Activated CD8-positive, alpha-beta T cell treated with anti-CD3 and anti-CD28 coated beads for 36 hours (primary cell): ENCODE data around the gene ITGB5. TPM values are rescaled to one million over a fixed set of nuclear protein-coding genes. Genes with fewer than 3 reads are reported as not detected.

Source experiments
- ATAC-seq: fragments of 200-7000 bp; cut with Tn5 transposase; one replicate; pipeline ENCODE4 v1.10.0; 2021; ENCODE audit warnings: mild to moderate bottlenecking, moderate library complexity
- CTCF ChIA-PET: fragments of 350-600 bp; sonication (Branson Sonifier 250); formaldehyde crosslinking; loops from one replicate; lab custom pipeline; 2021; ENCODE audit warnings: antibody characterized with exemption; lab: Charles Lee
- POLR2A ChIA-PET: fragments of 350-600 bp; sonication (Branson Sonifier 250); formaldehyde crosslinking; loops from one replicate; lab custom pipeline; 2021; ENCODE audit warnings: antibody characterized with exemption; lab: Charles Lee
- DNase-seq: peaks from one replicate; pipeline ENCODE4 v3.0.0-alpha.2; 2020
- H3K27ac Mint-ChIP-seq: one replicate; pipeline ENCODE4 v1.8.0; 2021; ENCODE audit warnings: mild to moderate bottlenecking, mixed read lengths
- H3K27me3 Mint-ChIP-seq: one replicate; pipeline ENCODE4 v1.8.0; 2021; ENCODE audit warnings: mixed read lengths
- H3K36me3 Mint-ChIP-seq: one replicate; pipeline ENCODE4 v1.8.0; 2021; ENCODE audit warnings: low read depth, mixed read lengths
- H3K4me1 Mint-ChIP-seq: one replicate; pipeline ENCODE4 v1.8.0; 2021; ENCODE audit warnings: low read depth, mixed read lengths
- H3K4me3 Mint-ChIP-seq: one replicate; pipeline ENCODE4 v1.8.0; 2021; ENCODE audit warnings: mild to moderate bottlenecking, moderate library complexity, mixed read lengths
- H3K9me3 Mint-ChIP-seq: one replicate; pipeline ENCODE4 v1.8.0; 2021; ENCODE audit warnings: mixed read lengths
- CTCF ChIP-seq: fragments of 200-600 bp; IDR thresholded peaks from one replicate; pipeline ENCODE4 v1.8.0; 2022; ENCODE audit warnings: antibody characterized with exemption, mild to moderate bottlenecking
- intact Hi-C: fragments of 100-400 bp; cut with micrococcal nuclease; formaldehyde crosslinking; loops from one replicate; pipeline ENCODE4 v1.10.0; 2022
- total RNA-seq, 2 experiments: library from RNA; stranded (reverse); gene quantifications; one replicate each; pipeline ENCODE4 v1.2.3, GENCODE V29; 2021

ITGB5 gene
- total RNA-seq, 2 experiments from 2014 or later = 0.41 to 1.1 TPM

DNA sequence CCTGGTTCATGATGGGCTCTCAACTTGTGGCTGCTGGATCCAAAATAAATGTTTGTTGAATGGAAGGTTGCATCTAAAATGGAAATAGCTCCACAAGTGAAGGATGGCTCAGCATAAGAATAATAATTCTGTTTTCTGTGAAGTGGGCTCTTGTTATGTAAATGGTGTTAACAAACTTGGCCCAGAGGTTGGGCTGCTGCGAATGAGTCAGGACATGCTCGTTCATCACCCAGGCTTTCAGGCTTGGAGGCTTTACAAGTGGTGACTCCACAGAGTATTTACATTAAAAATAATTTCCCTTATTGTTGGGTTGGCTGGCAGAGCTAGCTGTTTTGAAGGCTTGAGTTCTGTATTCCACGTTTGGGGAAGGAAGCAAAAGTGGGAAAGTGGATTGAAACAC, 60.5 kb downstream of the ITGB5 start:
- intact Hi-C loops = no loop called here
- TF ChIP-seq CTCF = no peak
- peaks cover 5% of the 10 kb centered on the region for H3K27me3 Mint-ChIP-seq
- ATAC-seq (no peak), DNase-seq (no peak)
- H3K27ac Mint-ChIP-seq = no peak overlapping the region
- H3K9me3 Mint-ChIP-seq = no peaks in the 10 kb centered on the region
- H3K36me3 Mint-ChIP-seq = no peaks in the 10 kb centered on the region
- POLR2A ChIA-PET = no interaction called here
- H3K4me3 Mint-ChIP-seq = no peak overlapping the region
- H3K4me1 Mint-ChIP-seq = no peaks in the 10 kb centered on the region
- CTCF ChIA-PET = interaction anchor here (1.4 to 1.8 kb wide), 3 partner anchors 30 to 74 kb away, joined by 3 to 5 read pairs (median 4); no protein-coding TSS in a partner anchor

- no peaks in the 10 kb centered on the region for H3K36me3 Mint-ChIP-seq
- DNase-seq (no peak), ATAC-seq (no peak)
- H3K4me3 Mint-ChIP-seq = no peak overlapping the region
- no peak overlapping the region for H3K27ac Mint-ChIP-seq
- H3K9me3 Mint-ChIP-seq = no peaks in the 10 kb centered on the region
- POLR2A ChIA-PET = interaction anchor here (1.7 kb wide), 1 partner anchor 10 kb away, joined by 3 read pairs; no protein-coding TSS in a partner anchor
- TF ChIP-seq CTCF = no peak
- no peaks in the 10 kb centered on the region for H3K4me1 Mint-ChIP-seq
- intact Hi-C loops = no loop called here
- peaks cover 10% of the 10 kb centered on the region for H3K27me3 Mint-ChIP-seq
- CTCF ChIA-PET = no interaction called here
Observed at GRCh38 chr3:124824286-124824915, 62.8 kb downstream of the ITGB5 start.

- Mint-ChIP-seq H3K36me3 (no peaks in the 10 kb centered on the region), H3K4me1 (no peaks in the 10 kb centered on the region), H3K9me3 (no peaks in the 10 kb centered on the region), H3K27me3 (peaks cover 13% of the 10 kb centered on the region), H3K4me3 (no peak overlapping the region), H3K27ac (no peak overlapping the region)
- no peak for ATAC-seq
- no peak for DNase-seq
- TF ChIP-seq CTCF = no peak
- intact Hi-C loops = no loop called here
- ChIA-PET POLR2A (interaction anchor here (0.6 to 1.7 kb wide), 2 partner anchors 9 to 753 kb away, joined by 3 to 4 read pairs; no protein-coding TSS in a partner anchor), CTCF (interaction anchor here (1.9 to 2.1 kb wide), 2 partner anchors 37 to 78 kb away, joined by 4 to 7 read pairs; no protein-coding TSS in a partner anchor)
Observed at GRCh38 chr3:124823648-124824047, 63.5 kb downstream of the ITGB5 start.

DNA sequence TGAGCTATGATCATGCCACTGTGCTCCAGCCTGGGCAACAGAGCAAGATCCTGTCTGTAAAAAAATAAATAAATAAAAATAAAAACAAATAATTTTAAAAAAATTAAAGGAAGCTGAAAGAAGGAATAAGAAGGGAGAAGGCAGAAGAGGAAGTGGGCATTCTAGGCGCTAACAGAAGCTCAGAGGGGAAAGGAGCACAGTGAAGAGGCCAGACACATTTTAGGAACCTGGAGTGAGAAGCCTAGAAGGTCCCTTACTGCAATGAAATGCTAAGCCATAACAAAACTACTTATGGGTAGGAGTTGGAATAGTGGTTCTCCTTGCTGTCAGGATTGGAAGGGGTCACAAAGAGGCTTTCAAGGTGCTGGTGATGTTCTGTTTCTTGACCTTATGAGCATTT, 64.0 kb downstream of the ITGB5 start:
- no peaks in the 10 kb centered on the region for H3K4me1 Mint-ChIP-seq
- POLR2A ChIA-PET = interaction anchor here (0.6 kb wide), 1 partner anchor 753 kb away, joined by 4 read pairs; no protein-coding TSS in a partner anchor
- no peak for ATAC-seq
- DNase-seq = no peak
- intact Hi-C loops = no loop called here
- no peaks in the 10 kb centered on the region for H3K9me3 Mint-ChIP-seq
- CTCF ChIA-PET = interaction anchor here (1.9 to 2.1 kb wide), 2 partner anchors 37 to 78 kb away, joined by 4 to 7 read pairs; no protein-coding TSS in a partner anchor
- no peaks in the 10 kb centered on the region for H3K36me3 Mint-ChIP-seq
- H3K27ac Mint-ChIP-seq = no peak overlapping the region
- H3K27me3 Mint-ChIP-seq = peaks cover 13% of the 10 kb centered on the region
- TF ChIP-seq CTCF = no peak
- no peak overlapping the region for H3K4me3 Mint-ChIP-seq

DNA sequence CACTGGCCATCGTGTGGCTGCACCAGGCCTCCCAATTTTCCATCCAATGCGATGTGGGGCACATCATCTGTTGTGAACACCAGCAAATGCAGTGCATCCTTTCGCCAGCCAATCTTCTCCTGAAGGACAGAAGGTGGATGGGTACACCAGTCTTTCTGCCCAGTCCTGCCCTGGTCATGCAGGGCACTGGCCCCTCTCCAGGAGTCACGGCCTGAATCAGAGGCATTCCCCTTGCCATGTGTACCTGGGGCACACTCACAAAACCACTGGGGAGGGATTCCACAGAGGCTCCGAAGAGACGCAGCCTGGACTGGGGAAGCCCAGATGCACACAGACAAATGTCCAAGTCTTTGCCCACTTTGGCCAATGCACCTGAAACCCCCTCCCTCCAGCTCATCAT, 65.8 kb downstream of the ITGB5 start:
- no peaks in the 10 kb centered on the region for H3K36me3 Mint-ChIP-seq
- ChIA-PET POLR2A (interaction anchor here (1.1 kb wide), 1 partner anchor 10 kb away, joined by 3 read pairs; no protein-coding TSS in a partner anchor), CTCF (interaction anchor here (1.4 to 2.1 kb wide), 2 partner anchors 60 to 80 kb away, joined by 6 to 7 read pairs; no protein-coding TSS in a partner anchor)
- TF ChIP-seq CTCF = no peak
- no peaks in the 10 kb centered on the region for H3K4me1 Mint-ChIP-seq
- no peak overlapping the region for H3K4me3 Mint-ChIP-seq
- H3K9me3 Mint-ChIP-seq = no peaks in the 10 kb centered on the region
- peaks cover 13% of the 10 kb centered on the region for H3K27me3 Mint-ChIP-seq
- intact Hi-C loops = no loop called here
- ATAC-seq (no peak), DNase-seq (no peak)
- no peak overlapping the region for H3K27ac Mint-ChIP-seq
